IPS DF 4.7 (cell line): Measurements from ENCODE around the gene CHAF1A.

Experiments used
- DNase-seq: peaks from one replicate; pipeline ENCODE4 v3.0.0-alpha.2; 2013; ENCODE audit warnings: low spot score; ENCODE audit errors: extremely low read depth

Gene CHAF1A

GRCh38 chr19:4432918-4433506 lies 30.6 kb downstream of the CHAF1A start:
- DNase-seq = no peak

GRCh38 chr19:4434391-4434790 lies 32.0 kb downstream of the CHAF1A start:
- no peak for DNase-seq

- DNase-seq = no peak
These were observed 33.8 kb downstream of the CHAF1A start for GRCh38 chr19:4436231-4436630.

GRCh38 chr19:4437103-4437502 lies 34.7 kb downstream of the CHAF1A start:
- no peak for DNase-seq

GRCh38 chr19:4439243-4439642 lies 36.8 kb downstream of the CHAF1A start:
- no peak for DNase-seq

GRCh38 chr19:4441994-4442818 lies 39.8 kb downstream of the CHAF1A start:
- no peak for DNase-seq

GRCh38 chr19:4442819-4443146 lies 40.3 kb downstream of the CHAF1A start:
- DNase-seq = no peak

GRCh38 chr19:4443188-4443587 lies 40.7 kb downstream of the CHAF1A start:
- no peak for DNase-seq

- DNase-seq = no peak
These were observed 41.7 kb downstream of the CHAF1A start for GRCh38 chr19:4443966-4444764.

- DNase-seq = no peak
These were observed 42.6 kb downstream of the CHAF1A start for GRCh38 chr19:4444765-4445741.

GRCh38 chr19:4445963-4446703 lies 43.7 kb downstream of the CHAF1A start:
- no peak for DNase-seq

- no peak for DNase-seq
These were observed 44.3 kb downstream of the CHAF1A start for GRCh38 chr19:4446704-4447200.

- no peak for DNase-seq
These were observed 45.1 kb downstream of the CHAF1A start for GRCh38 chr19:4447327-4448146.

GRCh38 chr19:4448147-4448985 lies 45.9 kb downstream of the CHAF1A start:
- DNase-seq = no peak

GRCh38 chr19:4449022-4449638 lies 46.7 kb downstream of the CHAF1A start:
- DNase-seq = no peak

- no peak for DNase-seq
These were observed 47.2 kb downstream of the CHAF1A start for GRCh38 chr19:4449639-4450028.

- DNase-seq = no peak
These were observed 50.0 kb downstream of the CHAF1A start for GRCh38 chr19:4452230-4452990.
